ENCODE results near the gene DCLK1.

DNA sequence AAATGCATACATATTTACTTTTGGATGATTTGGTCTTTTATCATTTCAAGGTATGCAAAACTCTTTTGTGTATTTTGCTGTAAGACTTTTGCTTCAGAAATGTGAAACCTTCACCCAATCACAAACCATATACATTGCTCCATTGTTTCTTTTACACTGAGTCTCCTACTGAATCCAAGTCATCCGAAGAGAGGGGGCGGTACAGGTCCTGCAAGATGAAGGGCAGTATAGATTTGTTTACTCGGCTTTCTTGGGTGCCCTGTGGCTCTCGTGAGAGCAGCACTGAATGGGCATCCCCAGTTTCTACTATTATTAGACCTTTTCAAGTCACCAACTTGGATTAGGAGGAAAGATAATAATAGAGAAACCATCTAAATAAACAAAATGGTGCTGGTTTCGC is 280.6 kb downstream of the DCLK1 start:
- no peak for TF ChIP-seq L3MBTL2 (conservative IDR thresholded peaks at IDR 0.05)
- no peak for TF ChIP-seq HDGF (IDR thresholded peaks at IDR 0.05; ENCODE audit: borderline replicate concordance)
- TF ChIP-seq BHLHE40 (IDR thresholded peaks at IDR 0.05; ENCODE audit: borderline replicate concordance): no peak
- TF ChIP-seq SUZ12 (IDR thresholded peaks at IDR 0.05): no peak
- TF ChIP-seq FOXA1 (IDR thresholded peaks at IDR 0.05): no peak
- TF ChIP-seq SP1 (IDR thresholded peaks at IDR 0.05): no peak
- TF ChIP-seq NFRKB (IDR thresholded peaks at IDR 0.05): no peak
- no peak for TF ChIP-seq TARDBP (IDR thresholded peaks at IDR 0.05)
- TF ChIP-seq ARNT (IDR thresholded peaks at IDR 0.05): no peak
- no peak for TF ChIP-seq FOXM1 (IDR thresholded peaks at IDR 0.05; ENCODE audit: borderline replicate concordance)
- no peak for TF ChIP-seq ELF4 (IDR thresholded peaks at IDR 0.05)
- no peak for TF ChIP-seq CTBP1 (IDR thresholded peaks at IDR 0.05; ENCODE audit: borderline replicate concordance)
- TF ChIP-seq LEF1 (IDR thresholded peaks at IDR 0.05; ENCODE audit: borderline replicate concordance): no peak

Measured in HEK293T (cell line).